Upper lobe of left lung (tissue), 4 donors: ENCODE data around the gene KIF23.

Source experiments
- CTCF ChIP-seq, 6 experiments: fragments of 450-650 bp in 4 of 6; fragments of 200-600 bp in 2 of 6; sonication (generic) in 2 of 6; IDR thresholded peaks; one replicate each; pipeline ENCODE4 v1.5.1; 2016 to 2019; ENCODE audit warnings: antibody characterized with exemption in 6 of 6
- EP300 ChIP-seq, 4 donors: sonication (generic); formaldehyde crosslinking; IDR thresholded peaks; one replicate each; pipeline ENCODE4 v1.5.1; 2017; ENCODE audit warnings: antibody characterized with exemption in 4 of 4, control low read depth in 2 of 4
- POLR2AphosphoS5 ChIP-seq, 2 donors: sonication (generic); formaldehyde crosslinking; IDR thresholded peaks; one replicate each; pipeline ENCODE4 v1.5.1; 2017; ENCODE audit warnings: antibody characterized with exemption in 2 of 2

DNA sequence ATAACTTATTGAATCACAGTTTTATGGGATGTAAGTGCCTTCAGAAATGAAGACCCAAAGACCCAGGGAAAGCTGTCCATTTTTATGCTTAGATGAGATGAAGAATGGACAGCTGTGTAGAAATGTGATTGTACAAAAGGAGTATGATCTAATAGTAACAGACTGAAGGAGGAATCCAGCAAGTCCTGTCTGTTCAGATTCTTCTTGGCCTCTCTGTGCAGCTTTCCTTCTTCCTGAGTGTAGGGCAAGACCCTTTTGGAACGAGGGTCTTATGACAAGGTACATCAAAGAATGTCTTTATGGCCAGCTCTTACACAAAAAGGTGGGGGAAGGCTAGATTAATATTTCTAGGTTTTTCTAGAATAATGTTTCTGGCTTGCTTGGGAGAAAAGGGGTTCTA lies 1.4 kb upstream of the KIF23 start:
- TF ChIP-seq EP300 (IDR thresholded peaks at IDR 0.05) (no peak), CTCF (IDR thresholded peaks at IDR 0.05) (no peak), POLR2AphosphoS5 (IDR thresholded peaks at IDR 0.05) (no peak)
